GM18861 (cell line): ENCODE data around the gene KCNMA1.

Experiments used
- ATAC-seq: cut with Tn5 transposase; IDR thresholded peaks from one replicate; pipeline ENCODE4 v1.9.1; 2021; ENCODE audit not compliant: unreplicated experiment

The KCNMA1 gene

GRCh38 chr10:77149001-77149400, 488.6 kb downstream of the KCNMA1 start:
- no peak for ATAC-seq

DNA sequence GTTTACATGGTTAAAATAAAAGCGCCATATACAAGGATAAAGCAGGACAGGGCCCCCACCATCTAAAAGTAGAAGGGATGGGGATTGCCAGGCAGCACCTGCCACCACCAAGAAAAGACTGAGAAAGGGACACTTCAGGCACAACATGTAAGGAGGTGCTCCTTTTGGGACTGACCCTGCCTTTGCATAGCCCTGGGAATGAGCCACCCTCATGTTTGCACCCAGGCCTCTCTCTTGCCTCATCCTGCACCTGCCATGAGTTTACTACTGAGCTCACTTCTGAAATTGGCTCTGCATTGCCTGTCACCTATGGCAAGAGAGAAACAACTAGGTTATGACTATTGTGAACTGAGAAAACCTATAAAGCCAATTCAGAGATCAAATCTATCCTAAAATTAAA, 489.7 kb downstream of the KCNMA1 start:
- no peak for ATAC-seq

DNA sequence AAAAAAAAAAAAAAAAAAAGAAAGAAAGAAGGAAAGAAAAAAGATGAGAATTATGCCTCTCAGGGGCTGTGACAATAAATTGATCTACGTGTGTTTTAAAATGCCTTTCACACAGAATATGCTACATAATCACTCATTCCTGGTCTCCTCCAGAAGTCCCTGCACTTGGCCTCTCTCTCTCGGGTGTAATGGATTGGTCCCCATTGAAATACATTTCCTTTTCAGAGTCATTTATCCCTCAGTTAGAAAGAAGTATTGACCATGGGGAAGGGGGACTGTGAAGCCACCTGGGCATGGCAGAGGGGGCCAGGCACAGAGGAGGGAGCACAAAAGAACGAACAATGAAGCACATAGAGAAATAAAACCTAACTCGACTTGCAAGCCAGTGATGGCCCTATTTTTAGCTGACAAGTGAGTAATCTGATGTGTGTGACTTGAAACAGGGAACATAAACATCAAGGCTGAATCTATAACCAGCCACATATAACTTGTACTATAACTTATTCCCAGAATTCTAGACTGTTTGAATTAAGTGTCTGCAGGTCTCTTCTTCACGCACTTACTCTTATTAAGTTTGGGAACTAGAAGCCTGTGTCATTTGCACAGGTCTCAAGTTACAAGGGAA, 490.8 kb downstream of the KCNMA1 start:
- ATAC-seq, result no peak

DNA sequence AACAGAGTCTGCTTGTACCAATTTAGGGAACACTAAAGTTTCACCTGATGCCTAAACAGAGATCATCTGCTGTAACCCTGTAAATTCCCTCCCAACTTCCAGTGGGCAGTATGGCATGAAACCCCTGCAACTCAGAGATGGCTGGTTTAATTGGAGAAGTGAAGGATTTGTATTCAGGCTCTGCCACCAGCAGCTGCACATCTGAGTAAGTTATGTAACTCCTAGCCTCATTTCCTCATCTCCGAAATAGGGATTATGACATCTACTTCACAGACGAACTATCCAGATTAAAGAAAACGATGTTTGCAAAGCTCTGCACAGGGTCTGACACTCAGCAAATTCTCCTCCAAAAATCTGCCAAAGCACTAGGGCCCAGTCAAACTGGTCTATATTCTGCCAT, 493.0 kb downstream of the KCNMA1 start:
- no peak for ATAC-seq

GRCh38 chr10:77139252-77140160, 498.1 kb downstream of the KCNMA1 start:
- ATAC-seq, result no peak

- ATAC-seq, result no peak
Measured at GRCh38 chr10:77138541-77138940, 499.1 kb downstream of the KCNMA1 start.

DNA sequence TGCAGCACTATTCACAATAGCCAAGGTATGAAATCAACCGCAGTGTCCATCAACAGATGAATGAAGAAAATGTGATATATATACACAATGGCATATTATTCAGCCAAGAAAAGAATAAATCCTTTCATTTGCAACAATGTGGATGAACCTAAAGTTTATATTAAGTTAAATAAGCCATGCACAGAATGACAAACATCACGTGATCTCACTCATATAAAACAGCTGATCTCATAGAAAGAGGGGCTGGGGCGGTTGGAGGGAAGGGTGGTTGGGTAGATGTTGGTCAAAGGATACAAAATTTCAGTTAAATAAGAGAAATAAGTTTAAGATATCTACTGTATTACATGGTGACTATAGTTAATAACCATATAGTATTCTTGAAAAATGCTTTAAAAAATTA, 502.1 kb downstream of the KCNMA1 start:
- no peak for ATAC-seq

- ATAC-seq, result no peak
Measured at GRCh38 chr10:77131214-77131613, 506.4 kb downstream of the KCNMA1 start.

- ATAC-seq, result no peak
Measured at GRCh38 chr10:77127243-77127642, 510.4 kb downstream of the KCNMA1 start.

DNA sequence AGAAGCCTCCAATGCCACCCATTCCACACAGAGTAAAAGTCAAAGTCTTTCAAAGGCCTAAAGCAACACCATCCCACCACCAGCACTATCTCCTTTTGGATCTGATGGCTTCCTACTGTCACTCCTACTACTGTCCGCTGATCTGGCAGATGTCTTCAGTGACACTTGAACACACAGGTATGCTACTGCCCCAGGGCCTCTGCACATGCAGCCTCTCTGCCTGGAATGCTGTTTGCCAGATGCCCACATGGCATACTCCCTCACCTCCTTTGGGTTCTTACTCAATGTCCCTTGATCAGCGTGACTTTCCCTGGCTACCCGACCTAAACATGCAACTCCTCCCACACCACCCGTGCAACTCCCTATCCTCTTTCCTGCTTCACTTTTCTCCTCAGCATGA, 512.4 kb downstream of the KCNMA1 start:
- ATAC-seq, result no peak

GRCh38 chr10:77123330-77123729, 514.3 kb downstream of the KCNMA1 start:
- ATAC-seq, result no peak

DNA sequence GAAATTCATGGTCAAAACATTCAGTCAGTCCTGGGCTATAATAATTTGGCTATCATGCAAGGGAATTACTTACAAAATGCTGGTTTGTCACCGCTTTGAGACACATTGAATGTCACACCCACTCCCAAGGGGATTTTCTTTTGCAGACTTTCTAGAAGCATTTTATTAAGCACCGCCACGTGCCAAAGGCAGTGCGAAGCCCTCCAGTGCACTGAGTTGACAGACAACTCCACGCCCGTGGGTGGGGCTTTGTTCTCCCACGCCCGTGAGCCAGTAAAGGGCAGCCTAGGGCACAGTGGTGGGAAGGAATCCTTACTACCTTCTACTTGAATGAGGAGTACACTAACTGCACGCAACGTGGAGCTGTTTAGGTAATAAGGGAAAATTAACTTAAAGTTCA, 515.8 kb downstream of the KCNMA1 start:
- ATAC-seq, result no peak

GRCh38 chr10:77120666-77121376, 516.8 kb downstream of the KCNMA1 start:
- no peak for ATAC-seq

DNA sequence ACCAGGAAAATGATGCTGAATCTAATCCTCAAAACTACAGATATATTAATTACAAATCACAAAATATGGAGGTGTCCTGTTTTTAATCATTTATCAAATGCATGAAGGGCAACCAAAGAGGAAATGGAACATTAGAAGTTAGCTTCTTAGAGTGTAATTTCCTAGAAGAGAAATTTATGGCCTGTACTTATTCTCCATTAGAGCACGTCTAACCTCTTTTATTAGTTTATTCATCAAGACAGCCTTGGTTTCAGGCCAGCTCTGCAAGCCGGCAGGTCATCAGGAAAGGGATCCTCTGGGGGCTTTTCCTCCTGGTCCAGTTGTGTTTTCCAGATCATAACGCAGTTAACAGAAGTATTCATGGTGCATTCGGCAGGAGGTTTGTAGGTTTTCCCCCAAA, 517.6 kb downstream of the KCNMA1 start:
- no peak for ATAC-seq

- no peak for ATAC-seq
Measured at GRCh38 chr10:77118603-77119282, 518.9 kb downstream of the KCNMA1 start.

- no peak for ATAC-seq
Measured at GRCh38 chr10:77117501-77117900, 520.1 kb downstream of the KCNMA1 start.

DNA sequence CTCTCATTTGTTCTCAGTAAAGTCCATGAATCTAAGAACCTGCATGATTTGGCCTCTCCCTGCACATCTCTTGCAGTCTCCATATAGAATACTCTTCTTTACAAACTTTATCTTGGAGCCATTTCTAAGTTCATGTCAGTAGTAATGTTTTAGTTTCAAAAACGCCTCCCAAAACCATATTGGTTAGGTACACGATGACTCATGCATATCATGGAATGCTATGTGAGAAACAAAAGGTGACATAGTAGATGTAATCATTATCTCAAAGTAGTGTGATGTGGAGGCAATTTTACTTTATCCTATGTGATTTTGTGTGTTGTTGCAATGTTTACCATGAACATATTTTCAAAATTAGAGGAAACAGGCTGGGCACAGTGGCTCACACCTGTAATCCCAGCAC, 520.7 kb downstream of the KCNMA1 start:
- no peak for ATAC-seq

- ATAC-seq, result no peak
Measured at GRCh38 chr10:77114181-77114821, 523.3 kb downstream of the KCNMA1 start.

DNA sequence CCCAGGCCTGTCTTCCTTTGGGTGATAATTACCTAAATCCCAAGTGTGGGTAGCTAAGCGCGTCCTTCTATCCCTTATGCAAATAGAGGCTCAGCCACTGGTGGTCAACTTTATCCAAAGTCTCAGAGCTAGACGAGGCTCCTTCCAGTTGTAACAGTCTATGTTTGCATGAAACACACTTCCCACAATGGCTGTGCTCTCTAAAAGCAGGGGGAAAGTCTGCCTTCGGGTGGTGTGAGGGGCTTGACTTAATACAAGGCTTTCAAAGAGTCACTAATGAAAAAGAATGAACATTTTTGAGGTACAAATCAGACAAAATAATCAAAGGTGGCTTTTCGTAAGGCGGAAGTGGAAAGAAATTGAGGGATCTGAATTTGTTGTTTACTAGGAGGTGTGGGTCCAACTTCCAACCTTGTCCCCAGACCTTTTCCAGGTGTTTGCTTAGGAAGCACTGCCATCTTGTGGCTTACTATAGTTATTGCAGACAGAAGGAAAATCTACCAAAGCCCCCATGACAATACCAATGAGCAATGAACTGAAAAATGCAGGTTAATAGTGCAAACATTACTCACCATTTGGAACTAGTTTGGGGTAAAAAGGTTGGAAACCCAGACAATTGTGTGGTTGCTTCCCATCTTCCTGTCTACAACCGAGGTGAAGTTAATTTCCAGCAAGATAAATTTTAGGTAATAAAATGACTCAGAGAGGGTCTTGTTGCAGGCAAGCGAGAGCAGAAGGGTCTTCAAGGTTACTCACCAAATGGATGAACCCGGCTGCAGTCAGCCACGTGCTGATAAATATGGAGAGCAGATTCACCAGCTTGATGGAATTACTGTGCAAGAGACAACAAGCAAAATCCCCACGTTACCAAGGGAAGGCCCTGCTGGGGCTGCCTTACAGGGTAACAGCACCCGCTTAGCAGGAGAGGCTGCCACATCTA, 525.7 kb downstream of the KCNMA1 start:
- ATAC-seq, result no peak

GRCh38 chr10:77110757-77111156, 526.9 kb downstream of the KCNMA1 start:
- ATAC-seq, result no peak
